Measurements from ENCODE around the gene ANK3. TPM values are rescaled to one million over a fixed set of nuclear protein-coding genes. Genes with fewer than 3 reads are reported as not detected.

ANK3 gene
- total and polyA plus RNA-seq, 2 donors from 2014 or later, result 38.2 to 214 TPM

DNA sequence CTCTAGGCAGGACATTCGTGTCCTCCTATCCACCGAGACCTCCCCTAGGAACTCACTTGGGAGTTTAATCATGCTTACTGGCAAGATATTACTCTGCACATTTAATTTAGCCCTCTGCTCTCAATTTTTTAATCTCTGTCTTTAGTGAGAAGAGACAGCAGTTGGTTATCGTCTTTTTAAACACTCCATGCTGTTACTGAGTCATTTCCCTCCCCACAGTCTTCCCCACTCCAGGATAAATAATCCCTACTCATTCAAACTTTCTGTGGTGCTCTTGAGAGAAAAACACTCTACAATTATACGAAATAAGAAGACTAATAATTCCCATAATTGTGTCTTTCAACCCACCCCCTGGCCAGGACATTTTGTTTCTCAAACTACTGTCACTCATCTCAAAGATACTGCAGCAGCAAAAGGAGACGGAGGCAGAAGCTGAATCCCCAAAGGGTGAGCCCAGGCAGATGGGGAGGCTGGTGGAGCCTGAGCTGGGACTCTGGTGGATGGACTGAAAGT is 84.2 kb downstream of the ANK3 start:
- Histone ChIP-seq H3K9me3 (ENCODE audit: control insufficient read depth in 2 of 3, insufficient read depth in 1 of 3, low read length in 3 of 3) (no peaks in the 10 kb centered on the region), H3K36me3 (ENCODE audit: control insufficient read depth in 2 of 3, insufficient read depth in 3 of 3, low read length in 3 of 3) (no peaks in the 10 kb centered on the region), H3K27ac (ENCODE audit: low read depth in 2 of 2, low read length in 2 of 2) (no peak overlapping the region), H3K9ac (ENCODE audit: low read length in 3 of 3) (no peak overlapping the region), H3K27me3 (ENCODE audit: control insufficient read depth, insufficient read depth, low read length) (no peaks in the 10 kb centered on the region), H3K4me1 (ENCODE audit: control insufficient read depth in 2 of 3, insufficient read depth in 2 of 3, low read depth in 1 of 3, low read length in 3 of 3) (no peaks in the 10 kb centered on the region), H3K4me3 (ENCODE audit: low read length in 3 of 3) (no peak overlapping the region)
- intact Hi-C loops (cut with DNase I), result no loop called here
- TF ChIP-seq, protein P1, sequence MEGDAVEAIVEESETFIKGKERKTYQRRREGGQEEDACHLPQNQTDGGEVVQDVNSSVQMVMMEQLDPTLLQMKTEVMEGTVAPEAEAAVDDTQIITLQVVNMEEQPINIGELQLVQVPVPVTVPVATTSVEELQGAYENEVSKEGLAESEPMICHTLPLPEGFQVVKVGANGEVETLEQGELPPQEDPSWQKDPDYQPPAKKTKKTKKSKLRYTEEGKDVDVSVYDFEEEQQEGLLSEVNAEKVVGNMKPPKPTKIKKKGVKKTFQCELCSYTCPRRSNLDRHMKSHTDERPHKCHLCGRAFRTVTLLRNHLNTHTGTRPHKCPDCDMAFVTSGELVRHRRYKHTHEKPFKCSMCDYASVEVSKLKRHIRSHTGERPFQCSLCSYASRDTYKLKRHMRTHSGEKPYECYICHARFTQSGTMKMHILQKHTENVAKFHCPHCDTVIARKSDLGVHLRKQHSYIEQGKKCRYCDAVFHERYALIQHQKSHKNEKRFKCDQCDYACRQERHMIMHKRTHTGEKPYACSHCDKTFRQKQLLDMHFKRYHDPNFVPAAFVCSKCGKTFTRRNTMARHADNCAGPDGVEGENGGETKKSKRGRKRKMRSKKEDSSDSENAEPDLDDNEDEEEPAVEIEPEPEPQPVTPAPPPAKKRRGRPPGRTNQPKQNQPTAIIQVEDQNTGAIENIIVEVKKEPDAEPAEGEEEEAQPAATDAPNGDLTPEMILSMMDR (IDR thresholded peaks at IDR 0.05; ENCODE audit: borderline replicate concordance, extremely low read depth, insufficient read depth), result no peak
- DNase-seq (no peak), FAIRE-seq (no peak)

DNA sequence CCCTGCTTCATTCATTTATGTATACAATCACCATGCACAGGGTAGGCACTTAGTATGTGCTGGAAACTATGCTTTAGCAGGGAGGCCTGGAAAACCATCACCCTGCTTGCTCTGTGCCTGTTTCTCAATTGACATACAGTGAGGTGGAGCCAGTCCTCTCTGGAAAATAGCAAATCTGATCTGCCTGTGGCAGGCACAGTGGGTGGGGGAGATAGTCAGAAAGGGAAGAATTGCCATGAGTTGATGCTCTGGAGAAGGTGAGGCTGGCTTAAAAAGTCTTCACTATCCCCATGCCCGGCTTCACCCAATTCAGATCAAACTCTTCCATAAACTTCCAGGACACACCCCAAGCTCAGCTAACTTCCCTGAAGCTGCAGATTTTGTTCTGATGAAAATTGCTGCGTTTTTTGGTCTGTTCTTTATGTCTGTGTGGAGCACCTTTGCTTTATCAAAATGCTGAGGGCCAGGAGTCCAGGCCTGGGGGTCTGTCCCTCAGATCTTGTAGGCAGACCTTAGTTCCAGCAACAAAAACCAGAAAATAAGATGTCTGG is 84.8 kb downstream of the ANK3 start:
- H3K4me1 ChIP-seq (ENCODE audit: control insufficient read depth in 2 of 3, insufficient read depth in 2 of 3, low read depth in 1 of 3, low read length in 3 of 3), result no peaks in the 10 kb centered on the region
- no peak overlapping the region for H3K9ac ChIP-seq (ENCODE audit: low read length in 3 of 3)
- no peak for FAIRE-seq

DNA sequence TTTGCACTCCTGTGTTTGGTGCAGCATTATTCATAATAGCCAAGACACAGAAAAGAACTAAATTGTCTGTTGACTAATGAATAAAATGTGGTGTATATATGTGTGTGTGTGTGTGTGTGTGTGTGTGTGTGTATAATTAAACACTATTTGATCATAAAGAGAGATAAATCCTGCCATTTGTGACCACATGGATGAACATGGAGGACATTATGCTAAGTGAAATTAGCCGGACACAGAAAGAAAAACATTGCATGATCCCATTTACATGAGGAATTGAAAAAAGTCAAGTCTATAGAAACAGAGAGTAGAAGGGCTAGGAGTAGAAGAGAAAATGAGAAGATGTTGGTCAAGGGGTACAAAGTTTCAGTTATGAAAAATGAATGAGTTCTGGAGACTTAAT is 85.9 kb downstream of the ANK3 start:
- intact Hi-C loops (cut with DNase I), result no loop called here
- Histone ChIP-seq H3K27ac (ENCODE audit: low read depth in 2 of 2, low read length in 2 of 2) (no peak overlapping the region), H3K4me1 (ENCODE audit: control insufficient read depth in 2 of 3, insufficient read depth in 2 of 3, low read depth in 1 of 3, low read length in 3 of 3) (no peaks in the 10 kb centered on the region), H3K9ac (ENCODE audit: low read length in 3 of 3) (no peak overlapping the region), H3K36me3 (ENCODE audit: control insufficient read depth in 2 of 3, insufficient read depth in 3 of 3, low read length in 3 of 3) (no peaks in the 10 kb centered on the region), H3K4me3 (ENCODE audit: low read length in 3 of 3) (no peak overlapping the region), H3K9me3 (ENCODE audit: control insufficient read depth in 2 of 3, insufficient read depth in 1 of 3, low read length in 3 of 3) (no peaks in the 10 kb centered on the region), H3K27me3 (ENCODE audit: control insufficient read depth, insufficient read depth, low read length) (no peaks in the 10 kb centered on the region)
- DNase-seq (no peak), FAIRE-seq (no peak)
- TF ChIP-seq, protein P1 (IDR thresholded peaks at IDR 0.05; ENCODE audit: borderline replicate concordance, extremely low read depth, insufficient read depth), result no peak

More for the DNA sequence above, 84.8 kb downstream of the ANK3 start:
- no peaks in the 10 kb centered on the region for H3K36me3 ChIP-seq (ENCODE audit: control insufficient read depth in 2 of 3, insufficient read depth in 3 of 3, low read length in 3 of 3)
- TF ChIP-seq, protein P1 (IDR thresholded peaks at IDR 0.05; ENCODE audit: borderline replicate concordance, extremely low read depth, insufficient read depth), result no peak
- no peak overlapping the region for H3K4me3 ChIP-seq (ENCODE audit: low read length in 3 of 3)
- DNase-seq, result no peak
- no peaks in the 10 kb centered on the region for H3K27me3 ChIP-seq (ENCODE audit: control insufficient read depth, insufficient read depth, low read length)
- intact Hi-C loops (cut with DNase I), result no loop called here
- H3K27ac ChIP-seq (ENCODE audit: low read depth in 2 of 2, low read length in 2 of 2), result no peak overlapping the region
- H3K9me3 ChIP-seq (ENCODE audit: control insufficient read depth in 2 of 3, insufficient read depth in 1 of 3, low read length in 3 of 3), result no peaks in the 10 kb centered on the region

Data from kidney (tissue), 14 donors.